A549 (cell line): ENCODE measurements around the gene C1orf141.

Experiments
- CBX2 ChIP-seq: fragments of 200-600 bp; sonication (generic); IDR thresholded peaks from 2 replicates; pipeline ENCODE4 v1.6.1; 2016; ENCODE audit warnings: low read depth, mild to moderate bottlenecking, borderline replicate concordance
- ESRRA ChIP-seq: fragments of 150-350 bp; IDR thresholded peaks from 2 replicates; pipeline ENCODE4 v1.6.1; 2014; ENCODE audit warnings: mild to moderate bottlenecking, low read length, borderline replicate concordance
- HOXA7 ChIP-seq: fragments of 250-450 bp; sonication (Bioruptor Pico); IDR thresholded peaks from 2 replicates; pipeline ENCODE4 v1.5.0; 2020; ENCODE audit warnings: mild to moderate bottlenecking, moderate library complexity
- MAFK ChIP-seq: fragments of 450-650 bp; IDR thresholded peaks from 2 replicates; pipeline ENCODE4 v1.6.1; 2014; ENCODE audit not compliant: partially characterized antibody
- SMC3 ChIP-seq: fragments of >200 bp; sonication (Bioruptor Twin); formaldehyde crosslinking; IDR thresholded peaks from 3 replicates; pipeline ENCODE4 v1.6.1; 2018; ENCODE audit warnings: inconsistent platforms
- TF ChIP-seq, protein P1 (sequence below): fragments of >200 bp; sonication (Bioruptor Twin); formaldehyde crosslinking; IDR thresholded peaks from 3 replicates; pipeline ENCODE4 v1.5.1; 2016
- TF ChIP-seq, protein P2 (sequence below): IDR thresholded peaks from 2 replicates; pipeline ENCODE4 v1.6.1; 2012
- TF ChIP-seq, protein P3 (sequence below): fragments of 450-650 bp; IDR thresholded peaks from 2 replicates; pipeline ENCODE4 v1.6.1; 2014; ENCODE audit warnings: antibody characterized with exemption

DNA sequence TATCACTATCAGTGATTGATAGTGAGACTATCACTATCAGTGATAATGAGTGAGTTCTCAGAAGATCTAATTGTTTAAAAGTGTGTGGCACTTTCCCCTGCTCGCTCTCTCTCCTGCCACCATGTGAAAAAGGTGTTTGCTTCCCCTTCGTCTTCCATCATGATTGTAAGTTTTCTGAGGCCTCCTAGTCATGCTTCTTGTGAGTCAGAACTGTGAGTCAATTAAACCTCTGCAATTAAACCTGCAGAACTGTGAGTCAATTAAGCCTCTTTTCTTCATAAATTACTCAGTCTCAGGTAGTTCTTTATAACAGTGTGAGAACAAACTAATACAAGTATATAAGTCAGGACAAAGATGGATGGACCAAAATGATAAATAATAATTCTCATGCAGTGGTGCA lies 24.5 kb upstream of the C1orf141 start:
- TF ChIP-seq SMC3 (no peak), CBX2 (no peak), MAFK (no peak), ESRRA (no peak), HOXA7 (CRISPR knock-in tag) (no peak)
- TF ChIP-seq, protein P1, sequence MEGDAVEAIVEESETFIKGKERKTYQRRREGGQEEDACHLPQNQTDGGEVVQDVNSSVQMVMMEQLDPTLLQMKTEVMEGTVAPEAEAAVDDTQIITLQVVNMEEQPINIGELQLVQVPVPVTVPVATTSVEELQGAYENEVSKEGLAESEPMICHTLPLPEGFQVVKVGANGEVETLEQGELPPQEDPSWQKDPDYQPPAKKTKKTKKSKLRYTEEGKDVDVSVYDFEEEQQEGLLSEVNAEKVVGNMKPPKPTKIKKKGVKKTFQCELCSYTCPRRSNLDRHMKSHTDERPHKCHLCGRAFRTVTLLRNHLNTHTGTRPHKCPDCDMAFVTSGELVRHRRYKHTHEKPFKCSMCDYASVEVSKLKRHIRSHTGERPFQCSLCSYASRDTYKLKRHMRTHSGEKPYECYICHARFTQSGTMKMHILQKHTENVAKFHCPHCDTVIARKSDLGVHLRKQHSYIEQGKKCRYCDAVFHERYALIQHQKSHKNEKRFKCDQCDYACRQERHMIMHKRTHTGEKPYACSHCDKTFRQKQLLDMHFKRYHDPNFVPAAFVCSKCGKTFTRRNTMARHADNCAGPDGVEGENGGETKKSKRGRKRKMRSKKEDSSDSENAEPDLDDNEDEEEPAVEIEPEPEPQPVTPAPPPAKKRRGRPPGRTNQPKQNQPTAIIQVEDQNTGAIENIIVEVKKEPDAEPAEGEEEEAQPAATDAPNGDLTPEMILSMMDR: no peak
- TF ChIP-seq, protein P2, sequence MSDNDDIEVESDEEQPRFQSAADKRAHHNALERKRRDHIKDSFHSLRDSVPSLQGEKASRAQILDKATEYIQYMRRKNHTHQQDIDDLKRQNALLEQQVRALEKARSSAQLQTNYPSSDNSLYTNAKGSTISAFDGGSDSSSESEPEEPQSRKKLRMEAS: no peak
- TF ChIP-seq, protein P3, sequence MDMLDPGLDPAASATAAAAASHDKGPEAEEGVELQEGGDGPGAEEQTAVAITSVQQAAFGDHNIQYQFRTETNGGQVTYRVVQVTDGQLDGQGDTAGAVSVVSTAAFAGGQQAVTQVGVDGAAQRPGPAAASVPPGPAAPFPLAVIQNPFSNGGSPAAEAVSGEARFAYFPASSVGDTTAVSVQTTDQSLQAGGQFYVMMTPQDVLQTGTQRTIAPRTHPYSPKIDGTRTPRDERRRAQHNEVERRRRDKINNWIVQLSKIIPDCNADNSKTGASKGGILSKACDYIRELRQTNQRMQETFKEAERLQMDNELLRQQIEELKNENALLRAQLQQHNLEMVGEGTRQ: no peak
